ENCODE measurements around the gene IGSF21. TPM values are rescaled to one million over a fixed set of nuclear protein-coding genes. Genes with fewer than 3 reads are reported as not detected.

Gene IGSF21
- total RNA-seq, 4 donors from 2014 or later = 0.68 to 3.5 (median 1.3) TPM

DNA sequence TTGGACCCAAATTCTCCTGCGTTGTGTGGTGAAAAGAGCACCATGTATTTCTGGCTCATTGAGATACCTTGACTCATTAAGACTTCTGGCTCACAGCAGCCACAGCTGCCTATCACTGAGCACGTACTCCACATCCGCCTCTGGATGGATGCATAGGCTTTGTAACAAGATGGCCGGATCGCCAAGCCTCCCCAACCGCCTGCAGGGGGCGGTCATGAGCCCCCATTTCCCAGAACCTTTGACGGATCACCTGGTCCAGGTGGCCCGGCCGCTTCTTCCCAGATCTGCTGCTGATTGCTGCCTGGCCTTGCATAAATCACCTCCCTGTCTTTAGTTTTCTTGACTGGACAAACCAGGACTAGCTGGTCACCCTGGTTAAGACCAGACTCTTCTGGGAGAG, 216.6 kb downstream of the IGSF21 start:
- no peak overlapping the region for H3K27ac ChIP-seq
- no peak for TF ChIP-seq POLR2AphosphoS5 (IDR thresholded peaks at IDR 0.05)
- TF ChIP-seq, protein P1, sequence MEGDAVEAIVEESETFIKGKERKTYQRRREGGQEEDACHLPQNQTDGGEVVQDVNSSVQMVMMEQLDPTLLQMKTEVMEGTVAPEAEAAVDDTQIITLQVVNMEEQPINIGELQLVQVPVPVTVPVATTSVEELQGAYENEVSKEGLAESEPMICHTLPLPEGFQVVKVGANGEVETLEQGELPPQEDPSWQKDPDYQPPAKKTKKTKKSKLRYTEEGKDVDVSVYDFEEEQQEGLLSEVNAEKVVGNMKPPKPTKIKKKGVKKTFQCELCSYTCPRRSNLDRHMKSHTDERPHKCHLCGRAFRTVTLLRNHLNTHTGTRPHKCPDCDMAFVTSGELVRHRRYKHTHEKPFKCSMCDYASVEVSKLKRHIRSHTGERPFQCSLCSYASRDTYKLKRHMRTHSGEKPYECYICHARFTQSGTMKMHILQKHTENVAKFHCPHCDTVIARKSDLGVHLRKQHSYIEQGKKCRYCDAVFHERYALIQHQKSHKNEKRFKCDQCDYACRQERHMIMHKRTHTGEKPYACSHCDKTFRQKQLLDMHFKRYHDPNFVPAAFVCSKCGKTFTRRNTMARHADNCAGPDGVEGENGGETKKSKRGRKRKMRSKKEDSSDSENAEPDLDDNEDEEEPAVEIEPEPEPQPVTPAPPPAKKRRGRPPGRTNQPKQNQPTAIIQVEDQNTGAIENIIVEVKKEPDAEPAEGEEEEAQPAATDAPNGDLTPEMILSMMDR (IDR thresholded peaks at IDR 0.05) = no peak
- no peak for TF ChIP-seq EP300 (IDR thresholded peaks at IDR 0.05)
- TF ChIP-seq POLR2A (IDR thresholded peaks at IDR 0.05) = no peak
- whole genome bisulfite sequencing = 67% methylated on average over 10 of the region's 10 CpGs
- no peaks in the 10 kb centered on the region for H3K36me3 ChIP-seq
- DNase-seq (ENCODE audit: low spot score in 2 of 2) = no peak
- peaks cover 25% of the 10 kb centered on the region for H3K27me3 ChIP-seq
- no peaks in the 10 kb centered on the region for H3K9me3 ChIP-seq
- H3K4me1 ChIP-seq = peaks cover 10% of the 10 kb centered on the region
- H3K4me3 ChIP-seq = no peak overlapping the region

DNA sequence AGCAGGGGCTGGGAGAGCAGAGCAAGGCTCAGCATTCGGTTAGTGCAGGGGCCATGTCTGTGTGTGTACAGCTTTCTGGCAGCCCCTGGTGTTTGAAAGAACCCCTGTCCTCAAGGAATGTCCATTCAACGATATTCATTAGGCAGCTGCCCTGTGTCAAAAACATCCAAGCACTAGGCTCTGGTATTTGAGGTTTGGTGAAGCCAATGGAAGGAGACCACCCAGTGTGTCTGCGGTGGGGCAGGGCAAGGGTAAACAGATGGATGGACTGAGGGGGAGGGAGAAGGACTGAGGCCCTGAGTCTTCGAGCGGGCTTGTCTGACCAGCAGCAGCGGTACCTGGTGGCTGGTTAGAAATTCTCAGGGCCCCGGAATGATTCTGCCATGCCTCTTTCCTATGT, 217.5 kb downstream of the IGSF21 start:
- H3K4me3 ChIP-seq = no peak overlapping the region
- WGBS = 88% methylated on average over 7 of the region's 7 CpGs
- no peaks in the 10 kb centered on the region for H3K36me3 ChIP-seq
- H3K9me3 ChIP-seq = no peaks in the 10 kb centered on the region
- peaks cover 10% of the 10 kb centered on the region for H3K4me1 ChIP-seq
- DNase-seq (ENCODE audit: low spot score in 2 of 2) = no peak
- TF ChIP-seq EP300 (IDR thresholded peaks at IDR 0.05) = no peak
- peaks cover 27% of the 10 kb centered on the region for H3K27me3 ChIP-seq
- no peak overlapping the region for H3K27ac ChIP-seq

DNA sequence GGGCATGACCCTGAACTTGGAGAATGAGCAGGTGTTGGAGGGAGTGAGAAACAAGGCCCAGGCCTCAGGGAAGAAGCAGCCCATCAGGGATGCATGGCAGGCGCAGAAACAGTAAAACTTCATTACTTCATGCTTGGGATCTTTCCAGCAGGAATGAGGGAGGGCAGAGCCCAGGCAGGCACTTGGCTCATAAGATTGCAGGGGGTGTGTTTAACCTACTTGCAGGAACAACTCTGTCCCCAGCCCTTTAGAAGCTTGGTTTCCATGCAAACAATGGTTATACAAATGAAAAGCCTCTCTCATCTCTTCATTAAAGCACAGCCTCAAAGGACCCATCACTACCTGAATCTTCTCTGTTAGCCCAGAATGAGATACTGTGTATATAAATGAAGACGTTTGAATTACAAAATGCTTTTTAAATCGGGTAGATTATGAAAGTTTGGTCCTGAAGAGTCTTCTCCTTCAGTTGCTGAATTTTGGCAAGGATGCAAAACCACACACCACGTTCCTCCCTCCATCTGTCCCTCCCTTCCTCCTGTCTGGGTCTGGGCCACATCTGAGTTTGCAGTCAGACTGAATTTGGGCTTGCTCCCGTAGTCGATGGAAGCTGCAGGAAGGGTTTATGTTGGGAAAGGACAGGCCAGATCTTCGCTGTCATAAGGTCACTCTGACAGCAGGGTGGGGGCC, 218.8 kb downstream of the IGSF21 start:
- peaks cover 10% of the 10 kb centered on the region for H3K4me1 ChIP-seq
- H3K4me3 ChIP-seq = no peak overlapping the region
- WGBS = 20% methylated on average over 7 of the region's 7 CpGs
- H3K27ac ChIP-seq = no peak overlapping the region
- H3K9me3 ChIP-seq = no peaks in the 10 kb centered on the region
- peaks cover 25% of the 10 kb centered on the region for H3K27me3 ChIP-seq
- H3K36me3 ChIP-seq = no peaks in the 10 kb centered on the region
- no peak for TF ChIP-seq POLR2AphosphoS5 (IDR thresholded peaks at IDR 0.05)
- no peak for TF ChIP-seq EP300 (IDR thresholded peaks at IDR 0.05)
- TF ChIP-seq, protein P1 (IDR thresholded peaks at IDR 0.05) = no peak
- TF ChIP-seq POLR2A (IDR thresholded peaks at IDR 0.05) = no peak
- no peak for DNase-seq (ENCODE audit: low spot score in 2 of 2)

DNA sequence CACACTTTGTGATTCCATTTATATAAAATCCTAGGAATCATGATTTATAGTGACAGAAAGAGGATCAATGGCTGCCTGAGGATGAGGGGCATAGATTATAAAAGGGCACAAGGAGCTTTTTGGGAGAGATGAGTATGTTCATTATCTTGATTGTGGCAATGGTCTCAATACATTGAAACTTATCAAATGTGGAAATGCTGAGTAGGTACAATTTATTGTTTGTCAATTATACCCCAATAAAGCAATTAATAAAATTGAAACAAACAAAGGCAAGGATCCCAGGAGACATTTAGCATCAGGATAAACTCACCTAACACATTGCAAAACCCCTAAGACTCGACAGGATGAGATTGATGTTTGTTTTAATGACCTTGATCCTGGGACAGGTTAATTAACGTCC, 220.1 kb downstream of the IGSF21 start:
- peaks cover 10% of the 10 kb centered on the region for H3K4me1 ChIP-seq
- no peak for DNase-seq (ENCODE audit: low spot score in 2 of 2)
- no peak overlapping the region for H3K27ac ChIP-seq
- no peaks in the 10 kb centered on the region for H3K9me3 ChIP-seq
- WGBS = 54% methylated on average over 2 of the region's 2 CpGs
- TF ChIP-seq POLR2AphosphoS5 (IDR thresholded peaks at IDR 0.05) = no peak
- no peak for TF ChIP-seq EP300 (IDR thresholded peaks at IDR 0.05)
- no peak for TF ChIP-seq POLR2A (IDR thresholded peaks at IDR 0.05)
- TF ChIP-seq, protein P1 (IDR thresholded peaks at IDR 0.05) = no peak
- no peaks in the 10 kb centered on the region for H3K36me3 ChIP-seq
- peaks cover 29% of the 10 kb centered on the region for H3K27me3 ChIP-seq
- no peak overlapping the region for H3K4me3 ChIP-seq

DNA sequence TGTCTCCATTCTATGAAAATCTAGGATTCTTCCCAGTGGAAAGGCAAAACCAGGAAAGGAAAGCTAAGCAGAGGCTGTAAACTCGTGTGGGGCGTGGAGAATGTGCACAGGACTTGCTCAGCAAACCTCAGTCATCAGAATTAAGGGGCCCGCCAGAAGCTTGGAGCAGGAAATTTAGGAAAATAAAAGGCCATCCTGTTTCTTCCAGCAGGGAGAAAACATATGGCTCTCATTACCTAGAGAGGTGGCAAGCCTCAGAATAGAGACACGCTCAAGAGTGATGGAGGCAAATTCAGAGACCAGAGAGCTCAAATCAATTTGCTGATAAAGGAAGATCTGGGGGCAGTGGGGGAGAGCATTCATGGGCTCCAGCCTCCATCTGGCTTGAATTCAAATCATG, 221.2 kb downstream of the IGSF21 start:
- Histone ChIP-seq H3K4me3 (no peak overlapping the region), H3K27ac (no peak overlapping the region), H3K27me3 (peaks cover 29% of the 10 kb centered on the region), H3K9me3 (no peaks in the 10 kb centered on the region), H3K4me1 (peaks cover 10% of the 10 kb centered on the region), H3K36me3 (no peaks in the 10 kb centered on the region)
- DNase-seq (ENCODE audit: low spot score in 2 of 2) = no peak
- TF ChIP-seq, protein P1 (IDR thresholded peaks at IDR 0.05) = no peak
- TF ChIP-seq POLR2A (IDR thresholded peaks at IDR 0.05) (no peak), EP300 (IDR thresholded peaks at IDR 0.05) (no peak)
- WGBS = 56% methylated on average over 4 of the region's 4 CpGs

Measured in suprapubic skin (tissue), 4 donors.